HepG2 (cell line): Measurements from ENCODE around the gene MAP3K21. TPM values are rescaled to one million over a fixed set of nuclear protein-coding genes. Genes with fewer than 3 reads are reported as not detected.

Source experiments
- polyA plus RNA-seq, 8 experiments: library from polyadenylated mRNA; depleted of rRNA in 3 of 8; stranded (reverse) in 7 of 8; unstranded in 1 of 8; fragments of >200 nt; fragmentation: Illumina TruSeq in 4 of 8; extraction: Trizol in 4 of 8; gene quantifications; 2 replicates each; pipeline versions ENCODE4 v1.2.1 to v1.2.3, GENCODE V29; 2011 to 2016; ENCODE audit warnings: low read depth in 4 of 8, missing spikeins in 1 of 8, mixed read lengths in 1 of 8; ENCODE audit not compliant: insufficient read depth in 1 of 8
- total RNA-seq, 5 experiments: library from RNA; depleted of rRNA; stranded (reverse); fragments of >200 nt; fragmentation: Illumina TruSeq; extraction: Trizol; gene quantifications; 2 replicates each; pipeline ENCODE4 v1.2.3, GENCODE V29; 2016; ENCODE audit warnings: low read depth in 1 of 5

Gene MAP3K21
- total and polyA plus RNA-seq, 2 of the 13 experiments (the other 11 are each of a cell fraction or from before 2014, with no cell fraction given): not detected

Other genes with a start within 250 kb of the MAP3K21 start
- 0.11 TPM in 1 of 2 replicates, not detected in the other for gene PCNX2, start 32.0 kb upstream of the MAP3K21 start, total RNA-seq (2016; rRNA removed; fragmentation: Illumina TruSeq; extraction: Trizol)
- 0.13 and 0.42 TPM in 2 replicates for gene PCNX2, start 32.0 kb upstream of the MAP3K21 start, polyA plus RNA-seq (2011; rRNA removed)